Caco-2 (cell line): ENCODE data around the gene COL12A1. TPM values are rescaled to one million over a fixed set of nuclear protein-coding genes. Genes with fewer than 3 reads are reported as not detected.

Experiments used
- BruUV-seq: library from RNA; stranded (reverse); fragments of 400-500 nt; replicated peaks from 2 replicates; lab custom pipeline; 2021; lab: Mats Ljungman, UMichigan
- CTCF ChIA-PET: fragments of 300-600 bp; sonication (Branson Sonifier 250); formaldehyde crosslinking; loops from one replicate; lab custom pipeline; 2022; ENCODE audit warnings: antibody characterized with exemption; lab: Charles Lee
- POLR2A ChIA-PET: fragments of 300-600 bp; sonication (Branson Sonifier 250); formaldehyde crosslinking; loops from one replicate; lab custom pipeline; 2022; ENCODE audit warnings: antibody characterized with exemption; lab: Charles Lee
- DNase-seq, 2 experiments: peaks; one replicate each; pipeline versions ENCODE4 v3.0.0 to v3.0.0-alpha.2; 2020 to 2022
- H3K27me3 ChIP-seq: replicated peaks from 2 replicates; pipeline ENCODE4 v1.6.0; 2011; ENCODE audit warnings: low read length; ENCODE audit not compliant: control insufficient read depth, insufficient read depth
- H3K36me3 ChIP-seq: 2 replicates; pipeline ENCODE4 v1.5.1; 2011; ENCODE audit warnings: low read length; ENCODE audit not compliant: control insufficient read depth, insufficient read depth
- H3K4me1 ChIP-seq: fragments of 250-450 bp; sonication (Bioruptor Pico); 2 replicates; pipeline ENCODE4 v1.5.1; 2020; ENCODE audit warnings: mild to moderate bottlenecking
- H3K4me3 ChIP-seq: 2 replicates; pipeline ENCODE4 v1.5.1; 2011; ENCODE audit warnings: low read depth, mild to moderate bottlenecking, control low read depth, low read length
- H3K9me3 ChIP-seq: fragments of 250-450 bp; sonication (Bioruptor Pico); 2 replicates; pipeline ENCODE4 v1.5.1; 2020; ENCODE audit warnings: mild to moderate bottlenecking, moderate library complexity
- H3K27ac Mint-ChIP-seq: one replicate; pipeline ENCODE4 v1.8.0; 2022; ENCODE audit warnings: mixed read lengths; ENCODE audit not compliant: unreplicated experiment
- H3K27me3 Mint-ChIP-seq: one replicate; pipeline ENCODE4 v1.8.0; 2022; ENCODE audit warnings: mixed read lengths; ENCODE audit not compliant: insufficient read depth, unreplicated experiment
- H3K36me3 Mint-ChIP-seq: one replicate; pipeline ENCODE4 v1.8.0; 2022; ENCODE audit warnings: mild to moderate bottlenecking, mixed read lengths; ENCODE audit not compliant: insufficient read depth, unreplicated experiment
- H3K4me1 Mint-ChIP-seq: one replicate; pipeline ENCODE4 v1.8.0; 2022; ENCODE audit warnings: low read depth, mixed read lengths; ENCODE audit not compliant: unreplicated experiment
- H3K4me3 Mint-ChIP-seq: one replicate; pipeline ENCODE4 v1.8.0; 2022; ENCODE audit warnings: mild to moderate bottlenecking, moderate library complexity, mixed read lengths; ENCODE audit not compliant: unreplicated experiment
- H3K9me3 Mint-ChIP-seq: one replicate; pipeline ENCODE4 v1.8.0; 2022; ENCODE audit warnings: mixed read lengths; ENCODE audit not compliant: unreplicated experiment
- CTCF ChIP-seq, 2 experiments: fragments of 200-600 bp in 1 of 2; IDR thresholded peaks; 1 replicate in 1 of 2; 2 replicates in 1 of 2; pipeline versions ENCODE4 v1.5.1 to v1.8.0; 2011 to 2022; ENCODE audit warnings: antibody characterized with exemption in 1 of 2, control low read depth in 1 of 2, inconsistent platforms in 1 of 2, low read depth in 1 of 2, low read length in 1 of 2, mild to moderate bottlenecking in 1 of 2, moderate library complexity in 1 of 2; ENCODE audit not compliant: insufficient read depth in 1 of 2, severe bottlenecking in 1 of 2, unreplicated experiment in 1 of 2
- intact Hi-C: fragments of 100-400 bp; cut with micrococcal nuclease; formaldehyde crosslinking; loops from one replicate; pipeline ENCODE4 v1.10.0; 2022; ENCODE audit not compliant: unreplicated experiment
- total RNA-seq: library from RNA; stranded (reverse); gene quantifications from 2 replicates; pipeline ENCODE4 v1.2.3, GENCODE V29; 2022

The COL12A1 gene
- total RNA-seq, 1 experiment from 2014 or later: 68.0 TPM

- no peak overlapping the region for H3K4me3 Mint-ChIP-seq
- no TSS peak for BruUV-seq
Measured at GRCh38 chr6:75126518-75126917, 79.3 kb downstream of the COL12A1 start.

DNA sequence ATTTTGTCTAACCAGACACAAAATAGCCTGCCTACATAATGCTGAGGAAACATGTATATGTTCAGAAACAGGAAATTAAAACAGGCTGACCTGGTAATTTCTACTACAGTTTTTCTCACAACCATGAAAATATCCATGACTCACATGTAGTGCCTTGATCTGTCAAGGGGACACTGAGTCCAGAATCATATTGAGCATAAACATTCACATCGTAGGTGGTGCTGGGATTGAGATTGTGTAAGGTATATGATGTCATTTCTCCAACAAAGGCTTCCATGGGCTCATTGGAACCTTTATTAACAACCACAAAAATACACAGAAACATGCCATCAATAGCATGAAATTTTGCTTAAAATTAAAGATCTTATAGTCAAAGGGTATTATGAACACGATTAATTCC, 80.9 kb downstream of the COL12A1 start:
- CTCF ChIA-PET: no interaction called here
- Histone ChIP-seq H3K9me3 (no peaks in the 10 kb centered on the region), H3K4me3 (no peak overlapping the region), H3K4me1 (no peaks in the 10 kb centered on the region), H3K27me3 (no peaks in the 10 kb centered on the region), H3K36me3 (no peaks in the 10 kb centered on the region)
- TF ChIP-seq CTCF (IDR thresholded peaks at IDR 0.05; ENCODE audit: insufficient read depth in 1 of 2, low read depth in 1 of 2, low read length in 1 of 2, severe bottlenecking in 1 of 2, unreplicated experiment in 1 of 2): no peak
- H3K4me3 Mint-ChIP-seq: no peak overlapping the region
- no peak for DNase-seq
- H3K4me1 Mint-ChIP-seq: no peaks in the 10 kb centered on the region
- no peaks in the 10 kb centered on the region for H3K9me3 Mint-ChIP-seq
- peaks cover 38% of the 10 kb centered on the region for H3K36me3 Mint-ChIP-seq
- POLR2A ChIA-PET: no interaction called here
- BruUV-seq: no TSS peak
- no peaks in the 10 kb centered on the region for H3K27me3 Mint-ChIP-seq
- no peak overlapping the region for H3K27ac Mint-ChIP-seq
- intact Hi-C loops: no loop called here

More at GRCh38 chr6:75126518-75126917, 79.3 kb downstream of the COL12A1 start:
- no peaks in the 10 kb centered on the region for H3K27me3 Mint-ChIP-seq
- no peaks in the 10 kb centered on the region for H3K9me3 Mint-ChIP-seq
- ChIA-PET CTCF (no interaction called here), POLR2A (no interaction called here)
- intact Hi-C loops: no loop called here
- H3K27ac Mint-ChIP-seq: no peak overlapping the region
- peaks cover 43% of the 10 kb centered on the region for H3K36me3 Mint-ChIP-seq
- H3K4me1 Mint-ChIP-seq: no peaks in the 10 kb centered on the region
- H3K27me3 ChIP-seq: no peaks in the 10 kb centered on the region
- no peaks in the 10 kb centered on the region for H3K4me1 ChIP-seq
- no peak for DNase-seq
- H3K9me3 ChIP-seq: no peaks in the 10 kb centered on the region
- no peak overlapping the region for H3K4me3 ChIP-seq
- no peak for TF ChIP-seq CTCF (IDR thresholded peaks at IDR 0.05; ENCODE audit: insufficient read depth in 1 of 2, low read depth in 1 of 2, low read length in 1 of 2, severe bottlenecking in 1 of 2, unreplicated experiment in 1 of 2)
- no peaks in the 10 kb centered on the region for H3K36me3 ChIP-seq

- Histone ChIP-seq H3K36me3 (no peaks in the 10 kb centered on the region), H3K27me3 (no peaks in the 10 kb centered on the region), H3K4me1 (peaks cover 9% of the 10 kb centered on the region), H3K9me3 (no peaks in the 10 kb centered on the region), H3K4me3 (no peak overlapping the region)
- CTCF ChIA-PET: no interaction called here
- no peaks in the 10 kb centered on the region for H3K27me3 Mint-ChIP-seq
- BruUV-seq: no TSS peak
- POLR2A ChIA-PET: no interaction called here
- peaks cover 4% of the 10 kb centered on the region for H3K4me1 Mint-ChIP-seq
- TF ChIP-seq CTCF (IDR thresholded peaks at IDR 0.05; ENCODE audit: insufficient read depth in 1 of 2, low read depth in 1 of 2, low read length in 1 of 2, severe bottlenecking in 1 of 2, unreplicated experiment in 1 of 2): peak in 1 of 2 experiments; percentile 8
- no peak for DNase-seq
- peaks cover 31% of the 10 kb centered on the region for H3K36me3 Mint-ChIP-seq
- no peaks in the 10 kb centered on the region for H3K9me3 Mint-ChIP-seq
- H3K4me3 Mint-ChIP-seq: no peak overlapping the region
- intact Hi-C loops: no loop called here
- H3K27ac Mint-ChIP-seq: no peak overlapping the region
Measured at GRCh38 chr6:75124085-75124484, 81.8 kb downstream of the COL12A1 start.
